ENCODE results near the gene OR56A4.

DNA sequence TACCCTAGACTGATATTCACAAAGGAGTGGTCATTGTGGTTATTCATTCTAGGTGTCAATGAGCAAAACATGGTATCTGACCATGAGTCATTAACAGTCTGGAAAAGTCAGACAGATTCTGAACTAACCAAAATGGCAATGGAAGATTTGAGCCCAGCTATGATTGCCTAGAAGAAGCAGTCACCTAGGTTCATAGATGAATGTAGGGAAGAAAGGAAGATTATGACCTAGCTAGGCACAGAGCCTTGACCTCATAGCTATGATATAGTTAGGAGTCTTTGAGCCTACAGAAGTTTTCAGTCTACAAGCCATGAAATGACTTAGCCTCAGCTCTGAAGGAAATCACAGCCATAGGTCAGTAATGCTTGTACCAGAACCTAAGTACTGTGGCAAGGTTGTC, 351 bp downstream of the OR56A4 start:
- TF ChIP-seq, protein P1, sequence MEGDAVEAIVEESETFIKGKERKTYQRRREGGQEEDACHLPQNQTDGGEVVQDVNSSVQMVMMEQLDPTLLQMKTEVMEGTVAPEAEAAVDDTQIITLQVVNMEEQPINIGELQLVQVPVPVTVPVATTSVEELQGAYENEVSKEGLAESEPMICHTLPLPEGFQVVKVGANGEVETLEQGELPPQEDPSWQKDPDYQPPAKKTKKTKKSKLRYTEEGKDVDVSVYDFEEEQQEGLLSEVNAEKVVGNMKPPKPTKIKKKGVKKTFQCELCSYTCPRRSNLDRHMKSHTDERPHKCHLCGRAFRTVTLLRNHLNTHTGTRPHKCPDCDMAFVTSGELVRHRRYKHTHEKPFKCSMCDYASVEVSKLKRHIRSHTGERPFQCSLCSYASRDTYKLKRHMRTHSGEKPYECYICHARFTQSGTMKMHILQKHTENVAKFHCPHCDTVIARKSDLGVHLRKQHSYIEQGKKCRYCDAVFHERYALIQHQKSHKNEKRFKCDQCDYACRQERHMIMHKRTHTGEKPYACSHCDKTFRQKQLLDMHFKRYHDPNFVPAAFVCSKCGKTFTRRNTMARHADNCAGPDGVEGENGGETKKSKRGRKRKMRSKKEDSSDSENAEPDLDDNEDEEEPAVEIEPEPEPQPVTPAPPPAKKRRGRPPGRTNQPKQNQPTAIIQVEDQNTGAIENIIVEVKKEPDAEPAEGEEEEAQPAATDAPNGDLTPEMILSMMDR (IDR thresholded peaks at IDR 0.05; ENCODE audit: extremely low read depth in 1 of 2, insufficient read depth in 1 of 2, low read depth in 1 of 2, low read length in 2 of 2), result no peak
- TF ChIP-seq POLR2AphosphoS5 (IDR thresholded peaks at IDR 0.05; ENCODE audit: insufficient read depth, low read depth, low read length), result no peak
- no peak for TF ChIP-seq MYC (IDR thresholded peaks at IDR 0.05; ENCODE audit: low read depth, low read length)

Data from endothelial cell of umbilical vein (primary cell).